Activated CD4-positive, alpha-beta T cell treated with anti-CD3 and anti-CD28 coated beads for 1 hour (primary cell): ENCODE results near the gene ABHD10.

ENCODE experiments used
- DNase-seq: peaks from one replicate; pipeline ENCODE4 v3.0.0-alpha.2; 2020

Gene ABHD10

DNA sequence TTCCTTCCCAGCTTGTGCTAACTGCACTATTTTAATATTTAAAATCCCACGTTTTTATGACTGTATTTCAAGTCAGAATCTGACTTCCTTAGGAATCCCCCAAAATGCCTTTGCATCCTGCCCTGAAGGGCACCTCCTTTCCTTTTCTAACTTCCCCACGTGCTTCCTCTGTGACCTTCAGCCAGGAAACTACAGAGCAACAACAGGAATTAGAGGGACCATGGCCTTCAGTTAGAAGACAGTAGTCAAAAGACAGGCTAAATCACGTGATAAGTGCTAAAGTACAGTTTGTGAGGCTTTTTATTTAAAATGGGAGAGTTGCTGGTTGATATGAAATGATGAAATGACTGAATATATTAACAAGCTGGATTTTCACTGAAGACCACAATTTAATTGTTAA lies 11.8 kb upstream of the ABHD10 start:
- DNase-seq: no peak

DNA sequence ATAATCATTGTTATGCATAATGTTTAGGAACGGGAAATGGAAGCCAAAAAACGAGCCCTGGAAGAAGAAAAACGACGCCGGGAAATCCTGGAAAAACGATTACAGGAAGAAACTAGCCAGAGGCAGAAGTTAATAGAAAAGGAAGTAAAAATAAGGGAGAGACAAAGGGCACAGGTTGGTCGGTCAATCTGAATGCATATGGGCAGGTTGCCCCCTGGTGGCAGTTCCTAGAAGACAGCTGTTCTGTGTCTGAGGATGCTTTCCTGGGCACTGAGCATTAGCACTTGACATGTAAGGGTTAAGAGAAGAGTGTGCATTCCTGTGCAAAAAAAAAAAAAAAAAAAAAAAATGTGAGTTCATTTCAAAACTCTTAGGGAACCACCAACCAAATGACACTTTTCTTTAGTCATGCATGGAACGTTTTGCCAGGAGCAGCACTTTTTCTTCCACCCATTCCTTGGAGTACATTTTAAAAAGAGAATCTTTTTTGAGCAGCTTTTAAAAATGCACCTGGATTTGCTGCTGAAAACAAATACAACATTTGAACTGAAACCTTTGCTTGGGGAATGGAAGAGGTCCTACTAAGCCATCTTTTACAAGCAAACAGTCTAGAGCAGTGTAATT lies 11.1 kb upstream of the ABHD10 start:
- peak; percentile 61 for DNase-seq

DNA sequence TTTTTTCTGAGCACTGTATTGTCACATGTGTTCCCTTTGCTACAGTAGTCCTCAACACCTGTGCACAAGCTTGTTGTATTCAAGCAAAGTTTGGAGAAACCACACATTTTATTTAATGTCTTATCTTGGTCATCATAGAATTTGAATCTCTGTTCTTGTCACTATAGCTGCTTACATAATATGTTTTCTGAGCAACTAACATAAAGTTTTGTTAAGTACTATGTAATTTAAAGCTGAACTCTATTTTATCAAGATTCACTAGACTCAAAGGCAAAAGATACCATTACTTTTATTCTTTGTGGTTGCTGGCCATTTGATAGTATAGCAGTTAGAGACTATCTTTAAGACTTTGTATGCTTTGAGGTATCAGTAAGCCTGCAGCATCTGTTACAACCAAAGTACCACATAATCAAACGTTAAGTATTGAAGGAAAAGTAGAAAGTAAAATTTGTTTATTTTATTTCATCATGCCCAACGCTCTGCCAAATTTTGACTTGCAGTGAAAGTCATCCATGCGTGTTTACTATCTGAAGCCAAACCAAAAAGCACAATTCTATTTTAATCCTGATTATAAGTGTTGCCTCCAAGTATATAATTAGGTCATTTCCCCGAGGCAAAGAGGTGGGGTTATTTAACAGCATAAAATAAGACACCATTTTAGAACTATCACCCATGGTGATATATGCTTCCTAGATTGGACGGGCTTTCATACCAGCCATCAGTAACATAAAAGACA lies 10.3 kb upstream of the ABHD10 start:
- no peak for DNase-seq

DNA sequence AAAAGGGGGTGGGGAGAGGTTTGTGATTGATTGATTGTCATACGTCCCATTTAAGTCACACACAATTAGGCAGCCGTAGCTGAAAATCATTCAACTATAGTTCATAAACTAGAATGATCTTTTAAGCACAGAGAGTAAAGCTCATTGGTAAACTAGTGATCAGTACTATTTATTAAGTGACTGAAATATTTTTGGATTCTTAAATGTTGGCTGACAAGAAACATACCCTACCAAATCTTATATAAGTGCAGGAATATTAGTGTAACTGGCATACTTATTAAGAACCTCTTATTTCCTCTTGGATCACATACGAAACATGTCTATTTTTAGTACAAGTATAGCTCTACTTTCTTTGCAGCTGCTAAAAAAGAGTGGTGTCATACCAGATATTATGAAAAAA lies 8.4 kb upstream of the ABHD10 start:
- DNase-seq: no peak

DNA sequence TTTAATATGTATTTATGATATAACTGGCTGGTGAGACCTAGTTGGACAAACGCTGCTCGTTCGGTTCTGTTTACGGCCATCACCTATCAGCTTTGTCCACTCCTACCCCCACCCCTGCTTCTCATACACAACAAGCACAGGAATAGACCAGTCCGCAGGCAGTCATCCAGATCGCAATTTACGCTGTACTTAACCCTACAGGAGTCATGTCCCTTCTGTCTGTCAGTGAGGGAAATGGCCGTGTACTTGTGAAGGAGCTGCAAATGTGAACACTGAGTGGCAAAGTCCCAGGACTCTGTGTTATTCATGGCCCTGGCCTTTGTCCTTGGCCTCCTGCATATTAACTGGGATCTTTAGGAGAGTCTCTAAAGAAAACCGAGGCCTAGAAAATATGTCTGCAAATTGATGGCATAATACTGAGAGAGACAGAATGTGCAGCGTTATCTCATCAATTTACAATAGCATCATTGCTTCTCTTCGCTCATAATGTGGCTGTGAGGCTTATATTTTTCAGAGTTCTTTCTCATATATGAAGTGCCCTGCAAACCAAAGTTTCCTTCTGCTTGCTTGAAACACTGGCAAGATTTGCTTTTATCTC lies 7.2 kb upstream of the ABHD10 start:
- DNase-seq: no peak

DNA sequence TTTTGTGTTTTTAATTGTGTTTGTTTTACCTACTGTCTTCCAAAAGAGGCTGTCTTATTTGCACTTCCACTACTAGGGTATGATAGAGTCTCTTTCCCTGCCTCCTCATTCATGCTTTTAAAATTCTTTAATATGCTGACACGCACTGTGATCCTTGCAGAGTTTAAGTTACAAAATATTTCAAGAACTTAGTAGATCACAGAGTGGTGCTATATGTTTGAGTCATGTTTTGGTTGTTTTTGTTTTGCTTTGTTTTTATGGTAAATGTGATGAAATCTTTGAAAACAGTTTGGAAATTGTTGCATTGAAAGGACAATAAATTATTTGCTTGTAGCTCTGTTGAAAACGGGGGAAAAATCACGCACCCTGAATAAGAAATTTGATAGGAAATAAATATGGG lies 5.9 kb upstream of the ABHD10 start:
- DNase-seq: no peak

DNA sequence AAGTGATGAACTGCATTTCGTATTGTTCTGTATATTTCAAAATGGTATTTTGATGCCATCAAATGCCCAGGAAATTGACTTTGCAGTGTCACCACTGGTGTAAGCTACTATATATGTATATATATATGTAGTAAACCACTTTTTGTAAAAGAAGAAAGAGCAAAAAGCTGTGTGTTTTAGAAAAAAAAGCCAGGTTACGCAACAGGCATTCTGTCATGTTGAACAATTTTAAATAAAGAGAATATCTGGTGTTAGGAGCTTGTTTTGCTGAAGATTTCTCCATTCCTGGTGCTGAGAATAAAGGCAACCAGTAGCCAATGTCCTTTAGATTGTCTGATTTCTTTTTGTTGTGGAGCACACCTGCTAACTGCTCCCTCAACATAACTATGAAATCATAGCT lies 3.7 kb upstream of the ABHD10 start:
- DNase-seq: no peak

DNA sequence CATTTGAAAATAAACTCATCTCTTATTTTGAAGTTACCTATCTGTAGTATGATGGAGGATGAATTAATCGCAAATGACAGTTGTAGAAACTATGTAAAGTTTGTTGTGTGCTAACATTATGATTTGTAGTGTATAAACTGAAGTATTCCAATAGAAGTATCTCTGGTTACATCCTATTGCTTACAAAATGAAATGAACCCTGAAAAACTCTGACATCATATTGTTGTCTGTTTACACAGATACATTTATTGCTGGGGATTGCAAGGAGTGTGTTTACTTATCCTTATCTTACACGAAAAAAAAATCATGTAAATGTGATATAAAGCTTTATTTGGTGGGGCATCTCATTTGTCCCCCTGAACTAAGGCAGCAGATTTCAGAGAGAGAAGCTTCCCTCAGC lies 2.6 kb upstream of the ABHD10 start:
- no peak for DNase-seq

DNA sequence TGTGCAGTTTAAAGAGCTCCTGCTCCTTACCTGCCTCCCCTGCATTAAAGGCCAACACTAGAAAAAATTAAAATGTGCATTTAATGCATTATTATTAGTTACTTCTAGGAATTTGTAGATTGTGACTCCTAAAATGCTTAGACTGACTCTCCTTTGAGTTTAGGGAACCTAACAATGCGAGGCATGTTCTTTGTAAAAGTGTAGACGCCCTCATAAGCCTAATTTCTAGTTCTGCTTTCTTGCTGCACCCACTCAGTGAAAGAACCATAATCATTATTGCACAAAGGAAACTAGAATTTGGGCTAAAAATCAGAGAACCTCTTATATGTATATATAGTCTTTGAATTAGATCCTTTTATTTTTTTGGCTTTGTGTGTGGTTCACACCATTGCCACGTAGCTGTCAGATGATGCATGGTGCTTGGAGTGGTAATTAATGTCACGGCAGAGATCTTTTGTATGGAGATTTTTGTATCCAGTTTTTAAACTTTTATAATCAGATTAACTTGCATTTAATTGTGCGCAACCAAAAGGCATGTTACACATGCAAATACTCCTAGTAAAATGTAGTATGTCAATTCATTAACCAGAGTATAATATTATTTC lies 710 bp downstream of the ABHD10 start:
- DNase-seq: no peak

DNA sequence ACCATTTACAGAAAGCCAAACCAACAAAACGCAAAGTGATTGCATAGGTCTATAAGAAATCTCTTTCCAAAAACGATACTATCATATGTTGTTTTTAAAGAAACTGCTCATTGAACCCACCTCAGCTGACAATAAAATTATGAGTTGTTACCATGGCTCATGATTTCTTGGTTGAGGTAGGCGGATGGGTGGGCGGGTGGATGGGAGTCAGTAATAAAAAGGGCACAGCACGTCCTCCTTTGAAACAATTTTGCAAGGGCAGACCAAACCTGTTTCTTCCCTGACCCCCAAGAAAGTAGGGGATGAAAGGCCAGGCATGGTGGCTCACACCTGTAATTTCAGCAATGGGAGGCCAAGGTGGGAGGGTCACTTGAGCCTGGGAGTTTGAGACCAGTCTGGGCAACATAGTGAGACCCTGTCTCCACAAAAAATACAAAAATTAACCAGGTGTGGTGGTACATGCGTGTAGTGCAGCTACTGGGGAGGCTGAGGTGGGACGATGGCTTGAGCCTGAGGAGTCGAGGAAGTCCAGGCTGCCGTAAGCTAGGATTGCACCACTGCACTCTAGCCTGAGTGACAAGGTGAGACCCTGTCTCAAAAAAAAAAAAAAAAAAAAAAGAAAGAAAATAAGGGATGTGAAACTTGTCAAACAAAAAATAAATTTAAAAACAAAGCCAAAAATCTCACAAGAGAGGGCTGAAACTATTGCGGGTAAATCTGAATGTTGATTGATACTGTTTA lies 2.1 kb downstream of the ABHD10 start:
- no peak for DNase-seq

DNA sequence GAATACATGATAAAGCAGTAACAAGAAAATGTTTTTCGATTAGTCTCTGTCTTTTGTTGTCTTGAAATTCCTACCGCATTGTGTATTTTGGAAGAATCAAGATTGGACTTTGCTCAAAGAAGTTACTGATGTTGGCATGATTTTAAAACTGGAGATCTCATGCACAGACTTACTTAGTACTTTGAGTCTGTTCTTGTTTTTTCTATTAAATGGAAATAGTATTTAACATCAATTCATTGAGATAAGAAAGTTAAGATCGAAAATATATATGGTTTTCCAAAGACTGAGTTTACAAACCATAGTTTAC lies 2.6 kb downstream of the ABHD10 start:
- no peak for DNase-seq

DNA sequence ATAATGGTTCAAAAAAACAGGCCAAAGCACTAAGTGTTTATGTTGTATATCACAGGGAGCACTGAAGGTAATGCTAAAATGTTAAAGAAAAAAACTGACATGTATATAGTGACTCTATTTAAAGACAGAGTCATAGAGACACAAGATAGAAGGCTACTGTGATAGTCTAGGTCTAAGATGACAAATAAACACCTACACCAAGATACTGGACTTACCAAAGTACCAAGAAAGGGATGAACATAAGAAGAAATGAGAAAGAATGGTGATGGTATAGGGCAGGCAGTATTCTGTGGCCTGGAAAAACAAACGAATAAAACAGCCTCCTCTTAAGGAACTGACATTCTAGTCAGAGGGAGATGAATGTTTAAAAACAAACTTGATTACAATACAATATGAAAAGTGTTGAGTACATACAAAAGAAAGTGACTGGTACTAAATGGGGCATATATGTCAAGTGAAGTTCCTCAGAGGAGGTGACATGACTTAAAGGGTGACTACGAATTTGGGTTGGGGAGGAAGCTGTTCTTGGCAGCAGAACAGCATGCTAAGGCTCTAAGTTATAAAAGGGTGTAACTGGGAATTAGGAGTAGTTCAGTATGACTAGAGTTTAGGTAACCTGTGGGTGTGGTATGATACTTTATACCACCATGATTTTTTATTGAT lies 5.9 kb downstream of the ABHD10 start:
- DNase-seq: no peak

DNA sequence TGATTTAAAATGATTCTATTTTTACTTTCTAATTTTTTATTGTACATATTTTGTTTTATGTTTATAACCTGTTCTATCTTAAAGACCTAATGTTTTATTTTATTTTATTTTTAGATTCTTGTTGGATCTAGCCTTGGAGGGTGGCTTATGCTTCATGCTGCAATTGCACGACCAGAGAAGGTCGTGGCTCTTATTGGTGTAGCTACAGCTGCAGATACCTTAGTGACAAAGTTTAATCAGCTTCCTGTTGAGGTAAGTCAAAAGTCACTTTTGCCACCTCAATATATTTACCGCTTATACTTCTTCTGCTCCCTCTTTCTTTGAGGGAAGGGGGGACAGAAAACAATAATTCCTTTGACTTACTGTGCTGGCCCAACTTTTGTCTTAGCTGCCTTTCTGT lies 8.0 kb downstream of the ABHD10 start:
- DNase-seq: no peak

DNA sequence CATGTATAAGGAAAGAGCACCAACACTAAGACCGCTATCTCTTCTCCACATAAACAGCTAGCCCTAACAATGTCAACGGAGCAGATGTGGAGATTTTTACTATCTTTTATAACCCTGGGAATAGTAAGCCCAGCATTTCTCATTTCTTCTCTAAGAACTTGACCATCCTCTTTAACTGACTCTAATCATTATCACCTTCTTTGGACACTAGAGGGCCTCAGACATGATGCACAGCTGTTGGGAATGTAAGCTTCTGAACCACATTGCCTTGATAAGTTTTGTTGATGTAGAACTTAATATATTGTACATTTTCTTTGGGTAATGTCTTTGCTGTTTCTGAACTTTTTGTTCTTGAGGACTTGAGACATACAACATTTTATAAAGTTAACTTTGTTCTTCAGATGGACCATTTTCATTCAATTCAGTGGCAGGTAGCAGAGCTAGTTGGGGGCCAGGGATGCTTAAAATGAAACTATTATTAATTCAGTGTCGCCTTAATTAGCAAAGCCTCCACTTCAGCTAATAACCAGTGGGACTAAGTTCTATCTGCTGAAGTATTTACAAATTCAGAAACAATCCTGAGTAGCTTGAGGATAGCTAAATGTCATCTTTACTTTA lies 10.3 kb downstream of the ABHD10 start:
- no peak for DNase-seq

DNA sequence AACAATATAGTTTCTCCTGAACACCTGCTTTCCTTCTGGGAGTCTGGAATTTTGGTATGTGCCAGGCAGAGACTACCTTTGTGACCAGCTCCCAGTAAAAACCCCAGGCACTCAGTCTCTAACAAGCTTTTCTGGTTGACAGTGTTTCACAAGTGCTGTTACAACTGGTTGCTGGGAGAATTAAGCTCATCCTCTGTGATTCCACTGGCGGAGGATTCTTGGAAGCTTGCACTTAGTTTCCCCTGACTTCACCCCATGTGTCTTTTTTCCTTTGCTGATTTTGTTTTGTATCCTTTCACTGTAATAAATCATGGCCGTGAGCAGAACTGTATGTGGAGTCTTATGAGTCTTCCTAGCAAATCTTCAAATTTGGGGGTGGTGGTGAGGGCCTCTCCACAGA lies 14.2 kb downstream of the ABHD10 start:
- no peak for DNase-seq

DNA sequence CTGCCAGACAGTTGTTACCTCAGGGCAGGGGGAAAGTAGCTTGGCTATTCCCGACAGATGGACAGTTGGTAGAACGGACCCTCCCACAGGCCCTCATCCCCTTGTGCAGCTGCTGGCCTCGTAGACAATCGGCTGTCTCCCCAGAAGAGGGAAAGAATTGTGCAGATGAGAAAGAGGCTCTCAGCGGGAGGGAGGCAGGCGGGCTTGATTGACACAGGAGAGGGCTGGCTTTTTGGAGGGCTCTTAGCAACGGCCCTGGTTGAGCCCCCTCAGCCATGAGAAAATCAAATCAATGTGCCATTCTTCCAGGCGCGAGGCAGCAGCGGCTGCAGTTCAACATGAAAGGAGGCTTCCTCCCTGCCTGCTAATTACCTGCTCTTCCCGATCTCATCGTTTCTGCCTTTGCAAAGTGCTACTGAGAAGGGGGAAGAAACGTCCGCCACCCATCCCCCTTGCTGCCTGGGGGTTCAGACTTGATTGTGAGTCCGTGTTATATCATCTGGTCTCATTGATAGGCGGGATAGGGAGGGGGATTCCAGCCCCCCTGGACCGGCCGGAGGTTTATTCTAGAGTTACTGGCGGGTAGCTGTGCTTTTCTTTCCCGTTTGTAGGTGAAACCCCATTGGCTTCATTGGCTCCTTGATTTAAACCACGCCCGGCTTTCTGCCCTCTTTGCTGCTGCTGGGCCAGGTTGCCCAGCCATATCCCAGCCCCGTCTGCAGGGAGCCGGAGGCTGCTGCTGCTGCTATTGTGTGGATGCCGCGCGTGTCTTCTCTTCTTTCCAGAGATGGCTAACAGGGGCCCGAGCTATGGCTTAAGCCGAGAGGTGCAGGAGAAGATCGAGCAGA lies 20.0 kb downstream of the ABHD10 start, which contains the start of gene TAGLN3:
Gene TAGLN3, plus strand, starts transcription at position 287 of the 848 bp plus-strand sequence. Its CDS starts 501 bp downstream, at position 788.
- no peak for DNase-seq

DNA sequence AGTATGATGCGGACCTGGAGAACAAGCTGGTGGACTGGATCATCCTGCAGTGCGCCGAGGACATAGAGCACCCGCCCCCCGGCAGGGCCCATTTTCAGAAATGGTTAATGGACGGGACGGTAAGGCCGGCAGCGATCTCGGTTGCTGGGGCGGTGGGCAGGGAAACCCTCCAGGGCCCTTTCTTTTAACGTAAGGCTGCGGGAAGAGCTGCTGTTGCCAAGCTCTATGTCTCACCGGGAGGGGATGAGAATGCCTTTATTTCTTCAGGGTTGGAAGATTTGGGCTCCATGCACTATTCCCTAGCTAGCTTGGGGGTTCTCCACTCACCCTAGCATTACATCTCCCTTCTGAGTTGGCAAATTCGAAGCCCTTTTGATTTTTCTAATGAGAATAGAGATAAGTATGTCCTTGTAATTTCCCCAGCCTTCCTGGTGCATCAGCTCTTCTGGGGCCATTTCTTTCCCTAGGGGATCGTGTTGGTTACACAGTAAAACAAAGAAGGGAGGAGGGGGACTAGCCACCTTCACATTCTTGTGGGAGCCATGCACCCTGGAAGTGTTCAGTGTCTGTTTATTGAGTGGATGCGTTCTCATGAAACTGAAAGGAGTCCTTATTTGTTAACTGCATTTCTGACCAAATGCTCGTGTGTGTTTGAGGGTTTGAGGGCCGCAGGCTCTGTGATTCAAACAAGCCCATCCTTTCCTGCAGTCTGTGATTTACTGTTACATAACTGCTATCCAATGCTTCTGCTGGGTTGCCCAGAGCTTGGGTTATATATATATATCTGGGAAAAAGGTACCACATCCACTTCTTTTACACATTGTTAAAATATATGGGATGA lies 20.9 kb downstream of the ABHD10 start:
- DNase-seq: no peak

DNA sequence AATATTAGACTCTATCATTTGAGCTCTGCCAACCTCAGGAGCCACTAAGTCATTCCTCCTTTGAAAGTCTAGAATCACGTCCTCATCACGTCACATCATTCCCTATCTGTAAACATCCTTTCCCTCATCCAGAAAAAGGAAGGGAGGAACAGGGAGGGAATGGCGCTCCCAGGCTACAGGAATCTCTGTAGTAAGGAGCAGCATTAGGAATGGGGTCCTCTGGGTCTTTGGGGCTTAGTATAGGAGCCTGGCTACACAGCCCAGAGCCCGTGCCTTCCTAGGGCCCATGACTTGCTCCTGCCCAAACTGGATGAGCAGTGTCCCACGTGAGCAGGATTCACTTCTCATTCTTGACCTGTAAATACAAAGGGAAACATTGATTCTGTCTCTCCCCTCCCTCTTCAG lies 21.5 kb downstream of the ABHD10 start:
- no peak for DNase-seq

DNA sequence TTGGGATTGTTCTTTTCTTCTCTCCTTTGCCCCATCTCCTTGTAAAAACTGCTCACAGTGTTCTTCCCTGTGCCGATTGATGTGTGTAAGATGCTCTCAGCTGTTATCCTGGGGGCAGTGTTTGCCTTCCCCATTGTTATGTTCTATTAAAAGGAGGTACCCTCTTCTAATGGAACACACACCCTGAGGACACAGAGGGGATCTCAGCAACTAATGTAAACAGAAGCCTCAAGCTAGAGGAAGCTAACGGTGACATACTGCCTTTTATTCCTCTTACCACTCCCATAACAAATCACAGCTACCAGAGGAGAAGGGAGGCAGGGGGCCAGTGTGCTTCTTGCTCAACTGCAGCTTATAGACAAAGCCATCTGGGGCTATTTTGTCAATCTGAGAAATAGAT lies 22.1 kb downstream of the ABHD10 start:
- DNase-seq: no peak

DNA sequence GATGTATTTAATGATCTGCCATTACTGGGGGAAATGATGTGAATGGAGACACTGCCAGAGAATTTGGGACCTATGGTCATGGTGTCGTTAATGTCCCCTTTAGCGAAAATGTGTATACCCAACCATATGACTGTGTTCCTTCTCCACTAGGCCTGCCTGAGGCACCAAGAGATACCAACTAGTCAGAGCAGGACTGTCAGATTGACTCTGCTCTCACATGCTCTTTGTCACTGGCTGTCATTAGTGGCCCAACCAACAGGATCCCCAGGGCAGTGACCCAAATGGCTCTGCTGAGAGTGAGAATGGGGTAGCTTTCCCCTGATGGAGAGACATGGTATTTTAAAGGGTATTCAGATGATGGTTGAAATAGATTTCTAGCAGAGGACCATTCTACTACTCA lies 22.7 kb downstream of the ABHD10 start:
- DNase-seq: no peak
